IMR-90 (cell line): ENCODE measurements around the gene TBX4. TPM values are rescaled to one million over a fixed set of nuclear protein-coding genes. Genes with fewer than 3 reads are reported as not detected.

Experiments
- ATAC-seq: fragments of 200-7000 bp; cut with Tn5 transposase; 2 replicates; pipeline ENCODE4 v1.9.1; 2020; ENCODE audit warnings: low read depth, mild to moderate bottlenecking, moderate library complexity
- BruUV-seq: library from RNA; stranded (reverse); fragments of 400-500 nt; replicated peaks from 2 replicates; lab custom pipeline; 2021; lab: Mats Ljungman, UMichigan
- CTCF ChIA-PET: fragments of 300-600 bp; formaldehyde crosslinking; extraction: SDS; loops from one replicate; lab custom pipeline; 2021; ENCODE audit warnings: antibody characterized with exemption; lab: Yijun Ruan, JAX
- POLR2A ChIA-PET: fragments of 300-600 bp; sonication (Branson Sonifier 250); formaldehyde crosslinking; loops from one replicate; lab custom pipeline; 2022; ENCODE audit warnings: antibody characterized with exemption; ENCODE audit not compliant: unreplicated experiment; lab: Charles Lee
- DNase-seq: peaks from one replicate; pipeline ENCODE4 v3.0.0; 2013
- H2AFZ ChIP-seq: replicated peaks from 2 replicates; pipeline ENCODE3; 2013; ENCODE audit warnings: low read length, mild to moderate bottlenecking; ENCODE audit not compliant: poor library complexity
- H2AK5ac ChIP-seq: 2 replicates; pipeline ENCODE4 v1.6.1; 2013; ENCODE audit warnings: low read depth, low read length, inconsistent platforms
- H2AK9ac ChIP-seq: replicated peaks from 2 replicates; pipeline ENCODE3; 2013; ENCODE audit warnings: mild to moderate bottlenecking, low read depth, low read length, moderate library complexity; ENCODE audit not compliant: poor library complexity
- H2BK120ac ChIP-seq: 2 replicates; pipeline ENCODE4 v1.6.1; 2013; ENCODE audit warnings: low read depth, low read length, inconsistent platforms
- H2BK15ac ChIP-seq: 3 replicates; pipeline ENCODE4 v1.6.1; 2013; ENCODE audit warnings: low read depth, low read length, inconsistent platforms
- H2BK20ac ChIP-seq: 2 replicates; pipeline ENCODE4 v1.6.1; 2013; ENCODE audit warnings: low read depth, mild to moderate bottlenecking, inconsistent platforms, low read length, moderate library complexity
- H2BK5ac ChIP-seq: 2 replicates; pipeline ENCODE4 v1.6.1; 2013; ENCODE audit warnings: mild to moderate bottlenecking, low read depth, low read length, inconsistent platforms; ENCODE audit not compliant: poor library complexity, severe bottlenecking
- H3K14ac ChIP-seq: replicated peaks from 2 replicates; pipeline ENCODE4 v1.6.1; 2013; ENCODE audit warnings: low read depth, low read length, inconsistent platforms
- H3K18ac ChIP-seq: 2 replicates; pipeline ENCODE4 v1.6.1; 2013; ENCODE audit warnings: low read depth, low read length, control low read depth
- H3K23ac ChIP-seq: 2 replicates; pipeline ENCODE4 v1.6.1; 2013; ENCODE audit warnings: low read depth, low read length, inconsistent platforms
- H3K27ac ChIP-seq: 2 replicates; pipeline ENCODE4 v1.5.1; 2013; ENCODE audit warnings: mild to moderate bottlenecking, control low read depth, low read length; ENCODE audit not compliant: insufficient read depth
- H3K27me3 ChIP-seq: 2 replicates; pipeline ENCODE4 v1.6.1; 2013; ENCODE audit warnings: low read length; ENCODE audit not compliant: control insufficient read depth, insufficient read depth
- H3K36me3 ChIP-seq: 2 replicates; pipeline ENCODE4 v1.6.1; 2013; ENCODE audit warnings: low read length, mixed read lengths; ENCODE audit not compliant: control insufficient read depth, insufficient read depth
- H3K4ac ChIP-seq: 2 replicates; pipeline ENCODE4 v1.6.1; 2013; ENCODE audit warnings: low read depth, low read length, inconsistent platforms
- H3K4me1 ChIP-seq: 2 replicates; pipeline ENCODE4 v1.6.1; 2013; ENCODE audit warnings: low read length, mixed read lengths; ENCODE audit not compliant: control insufficient read depth, insufficient read depth
- H3K4me2 ChIP-seq: 2 replicates; pipeline ENCODE4 v1.6.1; 2013; ENCODE audit warnings: low read depth, mild to moderate bottlenecking, control low read depth, low read length, moderate library complexity
- H3K4me3 ChIP-seq: 2 replicates; pipeline ENCODE4 v1.5.1; 2013; ENCODE audit warnings: low read depth, mild to moderate bottlenecking, control low read depth, low read length, moderate library complexity; ENCODE audit not compliant: insufficient read depth
- H3K56ac ChIP-seq: 2 replicates; pipeline ENCODE4 v1.6.1; 2013; ENCODE audit warnings: low read length, inconsistent platforms; ENCODE audit not compliant: insufficient read depth; ENCODE audit errors: extremely low read depth
- H3K79me1 ChIP-seq, 2 experiments: 2 replicates each; pipeline ENCODE4 v1.6.1; 2013; ENCODE audit warnings: low read length in 2 of 2, inconsistent platforms in 1 of 2, low read depth in 1 of 2
- H3K9ac ChIP-seq: 2 replicates; pipeline ENCODE4 v1.6.1; 2013; ENCODE audit warnings: low read depth, low read length, control low read depth
- H3K9me1 ChIP-seq: 2 replicates; pipeline ENCODE4 v1.6.1; 2013; ENCODE audit warnings: low read length, inconsistent platforms; ENCODE audit not compliant: insufficient read depth
- H3K9me3 ChIP-seq: 2 replicates; pipeline ENCODE4 v1.6.1; 2013; ENCODE audit warnings: low read length; ENCODE audit not compliant: control insufficient read depth, insufficient read depth
- H4K20me1 ChIP-seq: 2 replicates; pipeline ENCODE4 v1.6.1; 2013; ENCODE audit warnings: low read length, inconsistent platforms; ENCODE audit not compliant: insufficient read depth
- H4K5ac ChIP-seq: 2 replicates; pipeline ENCODE4 v1.6.1; 2013; ENCODE audit warnings: mild to moderate bottlenecking, low read depth, low read length, control low read depth
- H4K8ac ChIP-seq, 2 experiments: 2 replicates each; pipeline ENCODE4 v1.6.1; 2013; ENCODE audit warnings: low read depth in 2 of 2, low read length in 2 of 2, control low read depth in 1 of 2, inconsistent platforms in 1 of 2
- H4K91ac ChIP-seq: 2 replicates; pipeline ENCODE4 v1.6.1; 2013; ENCODE audit warnings: low read depth, low read length, inconsistent platforms; ENCODE audit not compliant: insufficient read depth
- BHLHE40 ChIP-seq: fragments of 150-350 bp; IDR thresholded peaks from 2 replicates; pipeline ENCODE4 v1.6.1; 2016; ENCODE audit warnings: mild to moderate bottlenecking, low read depth, low read length
- CEBPB ChIP-seq: IDR thresholded peaks from 2 replicates; pipeline ENCODE4 v1.6.1; 2012; ENCODE audit warnings: low read depth, low read length, improper control_type of control experiment
- CHD1 ChIP-seq: IDR thresholded peaks from 2 replicates; pipeline ENCODE4 v1.6.1; 2012; ENCODE audit warnings: low read depth, low read length, improper control_type of control experiment
- FOS ChIP-seq: fragments of 150-350 bp; IDR thresholded peaks from 2 replicates; pipeline ENCODE4 v1.6.1; 2016; ENCODE audit warnings: low read depth, low read length
- MAFK ChIP-seq: IDR thresholded peaks from 2 replicates; pipeline ENCODE4 v1.6.1; 2012; ENCODE audit warnings: low read depth, low read length, improper control_type of control experiment
- MAZ ChIP-seq: IDR thresholded peaks from 2 replicates; pipeline ENCODE4 v1.6.1; 2012; ENCODE audit warnings: low read depth, mild to moderate bottlenecking, low read length, improper control_type of control experiment, moderate library complexity, borderline replicate concordance
- MXI1 ChIP-seq: IDR thresholded peaks from 2 replicates; pipeline ENCODE4 v1.6.1; 2012; ENCODE audit warnings: low read depth, mild to moderate bottlenecking, low read length, moderate library complexity, borderline replicate concordance
- POLR2A ChIP-seq: IDR thresholded peaks from 2 replicates; pipeline ENCODE4 v1.6.1; 2012; ENCODE audit warnings: mild to moderate bottlenecking, low read depth, low read length
- RAD21 ChIP-seq: IDR thresholded peaks from 2 replicates; pipeline ENCODE4 v1.6.1; 2012; ENCODE audit warnings: low read length, improper control_type of control experiment
- RCOR1 ChIP-seq: IDR thresholded peaks from 2 replicates; pipeline ENCODE4 v1.6.1; 2012; ENCODE audit warnings: mild to moderate bottlenecking, low read length, improper control_type of control experiment; ENCODE audit not compliant: insufficient replicate concordance
- RFX5 ChIP-seq: IDR thresholded peaks from 2 replicates; pipeline ENCODE4 v1.8.0; 2012; ENCODE audit warnings: low read depth, mild to moderate bottlenecking, low read length, moderate library complexity
- SMC3 ChIP-seq: fragments of 150-350 bp; IDR thresholded peaks from 2 replicates; pipeline ENCODE4 v1.6.1; 2016; ENCODE audit warnings: low read depth, mild to moderate bottlenecking, antibody characterized with exemption, low read length, moderate library complexity
- WGBS, 2 experiments: methylation state at CpG; one replicate each; pipeline versions ENCODE4 v1.1.5 to v1.1.7; 2013; ENCODE audit warnings: missing lambda C conversion rate in 2 of 2; ENCODE audit not compliant: insufficient read length in 1 of 2; ENCODE audit errors: extremely low coverage in 2 of 2; 5-methylcytosine and 5-hydroxymethylcytosine counted together
- dilution Hi-C: fragments of 300-500 bp; cut with HindIII; formaldehyde crosslinking; loops from one replicate; pipeline ENCODE4 v1.14.3; 2018; ENCODE audit warnings: low sequenced_read_pairs; ENCODE audit not compliant: unreplicated experiment
- in situ Hi-C: fragments of 300-500 bp; cut with MboI; formaldehyde crosslinking; loops from 3 replicates; pipeline ENCODE4 v1.14.3; 2019; ENCODE audit warnings: low sequenced_read_pairs, inconsistent platforms, mixed read lengths
- intact Hi-C: fragments of 100-400 bp; cut with micrococcal nuclease; formaldehyde crosslinking; loops from 2 replicates; pipeline ENCODE4 v1.10.0; 2022
- polyA plus RNA-seq, 3 experiments: library from polyadenylated mRNA; depleted of rRNA; stranded (reverse); fragments of >200 nt; gene quantifications; 2 replicates each; pipeline ENCODE4 v1.2.3, GENCODE V29; 2012; ENCODE audit warnings: low replicate concordance in 1 of 3
- total RNA-seq: library from RNA; depleted of rRNA; stranded (reverse); fragments of >200 nt; gene quantifications from 2 replicates; pipeline ENCODE4 v1.2.3, GENCODE V29; 2012
- TF ChIP-seq, protein P1 (sequence below): fragments of 150-350 bp; IDR thresholded peaks from 2 replicates; pipeline ENCODE4 v1.6.1; 2016; ENCODE audit warnings: low read depth, mild to moderate bottlenecking, low read length, moderate library complexity, borderline replicate concordance
- TF ChIP-seq, protein P2 (sequence below): conservative IDR thresholded peaks from 2 replicates; pipeline ENCODE4 v1.5.1; 2012; ENCODE audit warnings: mild to moderate bottlenecking, low read depth, low read length, improper control_type of control experiment
- TF ChIP-seq, protein P3 (sequence below): fragments of 150-350 bp; IDR thresholded peaks from 2 replicates; pipeline ENCODE4 v1.6.1; 2017; ENCODE audit warnings: mild to moderate bottlenecking, antibody characterized with exemption, low read length, low read depth

Gene TBX4
- total and polyA plus RNA-seq, 2 of the 4 experiments (the other 2 are of a cell fraction): 0.05 TPM; not detected in 1

DNA sequence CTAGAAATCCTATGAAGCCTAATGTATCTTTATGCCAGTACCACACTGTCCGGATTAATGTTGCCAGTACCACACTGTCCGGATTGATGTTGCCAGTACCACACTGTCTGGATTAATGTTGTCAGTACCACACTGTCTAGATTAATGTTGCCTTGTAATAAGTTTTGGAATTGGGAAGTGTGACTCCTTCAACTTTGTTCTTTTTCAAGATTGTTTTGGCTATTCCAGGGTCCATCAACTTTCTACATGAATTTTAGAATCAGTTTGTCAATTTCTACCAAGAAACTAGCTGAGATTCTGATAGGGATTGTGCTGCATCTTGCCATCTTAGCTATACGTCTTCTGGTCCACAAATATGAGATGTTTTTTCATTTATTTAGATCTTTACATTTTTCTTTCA, 68.7 kb downstream of the TBX4 start:
- Histone ChIP-seq H2AK9ac (no peak overlapping the region), H3K56ac (no peak overlapping the region), H2BK5ac (no peak overlapping the region), H2AFZ (no peak overlapping the region), H4K5ac (no peak overlapping the region), H4K91ac (no peak overlapping the region), H3K79me1 (no peaks in the 10 kb centered on the region), H4K20me1 (no peaks in the 10 kb centered on the region), H3K9me3 (no peaks in the 10 kb centered on the region), H3K23ac (no peak overlapping the region), H2BK15ac (no peak overlapping the region), H3K18ac (no peak overlapping the region), H3K9me1 (no peaks in the 10 kb centered on the region), H3K9ac (no peak overlapping the region), H2BK20ac (no peak overlapping the region), H3K36me3 (no peaks in the 10 kb centered on the region), H3K4ac (no peak overlapping the region), H2BK120ac (no peak overlapping the region), H3K27ac (no peak overlapping the region), H2AK5ac (no peak overlapping the region), H3K4me2 (no peak overlapping the region), H3K4me1 (no peaks in the 10 kb centered on the region), H3K4me3 (no peak overlapping the region), H3K27me3 (peaks cover 18% of the 10 kb centered on the region), H3K14ac (no peak overlapping the region), H4K8ac (no peak overlapping the region)
- ATAC-seq (no peak), DNase-seq (no peak)
- no TSS peak for BruUV-seq
- ChIA-PET POLR2A (no interaction called here), CTCF (no interaction called here)
- dilution Hi-C loops (no loop called here), intact Hi-C loops (no loop called here), in situ Hi-C loops (no loop called here)
- 100% methylated on average over 2 of the region's 3 CpGs; no CpG with 5 or more reads in 1 of the 2 experiments for WGBS, 2 experiments
- TF ChIP-seq CHD1 (no peak), CEBPB (no peak), MAFK (no peak), SMC3 (no peak), FOS (no peak), RCOR1 (no peak), RFX5 (no peak), MAZ (no peak), MXI1 (no peak), BHLHE40 (no peak), POLR2A (no peak), RAD21 (no peak)
- TF ChIP-seq, protein P1, sequence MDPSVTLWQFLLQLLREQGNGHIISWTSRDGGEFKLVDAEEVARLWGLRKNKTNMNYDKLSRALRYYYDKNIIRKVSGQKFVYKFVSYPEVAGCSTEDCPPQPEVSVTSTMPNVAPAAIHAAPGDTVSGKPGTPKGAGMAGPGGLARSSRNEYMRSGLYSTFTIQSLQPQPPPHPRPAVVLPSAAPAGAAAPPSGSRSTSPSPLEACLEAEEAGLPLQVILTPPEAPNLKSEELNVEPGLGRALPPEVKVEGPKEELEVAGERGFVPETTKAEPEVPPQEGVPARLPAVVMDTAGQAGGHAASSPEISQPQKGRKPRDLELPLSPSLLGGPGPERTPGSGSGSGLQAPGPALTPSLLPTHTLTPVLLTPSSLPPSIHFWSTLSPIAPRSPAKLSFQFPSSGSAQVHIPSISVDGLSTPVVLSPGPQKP: no peak
- TF ChIP-seq, protein P2, sequence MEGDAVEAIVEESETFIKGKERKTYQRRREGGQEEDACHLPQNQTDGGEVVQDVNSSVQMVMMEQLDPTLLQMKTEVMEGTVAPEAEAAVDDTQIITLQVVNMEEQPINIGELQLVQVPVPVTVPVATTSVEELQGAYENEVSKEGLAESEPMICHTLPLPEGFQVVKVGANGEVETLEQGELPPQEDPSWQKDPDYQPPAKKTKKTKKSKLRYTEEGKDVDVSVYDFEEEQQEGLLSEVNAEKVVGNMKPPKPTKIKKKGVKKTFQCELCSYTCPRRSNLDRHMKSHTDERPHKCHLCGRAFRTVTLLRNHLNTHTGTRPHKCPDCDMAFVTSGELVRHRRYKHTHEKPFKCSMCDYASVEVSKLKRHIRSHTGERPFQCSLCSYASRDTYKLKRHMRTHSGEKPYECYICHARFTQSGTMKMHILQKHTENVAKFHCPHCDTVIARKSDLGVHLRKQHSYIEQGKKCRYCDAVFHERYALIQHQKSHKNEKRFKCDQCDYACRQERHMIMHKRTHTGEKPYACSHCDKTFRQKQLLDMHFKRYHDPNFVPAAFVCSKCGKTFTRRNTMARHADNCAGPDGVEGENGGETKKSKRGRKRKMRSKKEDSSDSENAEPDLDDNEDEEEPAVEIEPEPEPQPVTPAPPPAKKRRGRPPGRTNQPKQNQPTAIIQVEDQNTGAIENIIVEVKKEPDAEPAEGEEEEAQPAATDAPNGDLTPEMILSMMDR: no peak
- TF ChIP-seq, protein P3, sequence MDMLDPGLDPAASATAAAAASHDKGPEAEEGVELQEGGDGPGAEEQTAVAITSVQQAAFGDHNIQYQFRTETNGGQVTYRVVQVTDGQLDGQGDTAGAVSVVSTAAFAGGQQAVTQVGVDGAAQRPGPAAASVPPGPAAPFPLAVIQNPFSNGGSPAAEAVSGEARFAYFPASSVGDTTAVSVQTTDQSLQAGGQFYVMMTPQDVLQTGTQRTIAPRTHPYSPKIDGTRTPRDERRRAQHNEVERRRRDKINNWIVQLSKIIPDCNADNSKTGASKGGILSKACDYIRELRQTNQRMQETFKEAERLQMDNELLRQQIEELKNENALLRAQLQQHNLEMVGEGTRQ: no peak
